ENCODE results near the gene PRKAG2. TPM values are rescaled to one million over a fixed set of nuclear protein-coding genes. Genes with fewer than 3 reads are reported as not detected.

Gene PRKAG2
- total RNA-seq, 1 donor from 2014 or later: 35.6 TPM

GRCh38 chr7:151868396-151869108, 8.4 kb downstream of the PRKAG2 start:
- peaks cover 23% of the 10 kb centered on the region for H3K4me1 ChIP-seq

GRCh38 chr7:151867912-151868311, 9.0 kb downstream of the PRKAG2 start:
- Histone ChIP-seq H3K9me3 (no peaks in the 10 kb centered on the region), H3K27me3 (no peaks in the 10 kb centered on the region), H3K4me1 (peaks cover 23% of the 10 kb centered on the region), H3K36me3 (no peaks in the 10 kb centered on the region), H3K4me3 (no peak overlapping the region), H3K27ac (peak overlapping the region; percentile 49)
- intact Hi-C loops (cut with DNase I): no loop called here
- ATAC-seq: no peak
- TF ChIP-seq CTCF (IDR thresholded peaks at IDR 0.05): no peak
- DNase-seq: no peak

More at GRCh38 chr7:151868396-151869108, 8.4 kb downstream of the PRKAG2 start:
- no peak overlapping the region for H3K4me3 ChIP-seq
- no peaks in the 10 kb centered on the region for H3K27me3 ChIP-seq
- intact Hi-C loops (cut with DNase I): no loop called here
- H3K27ac ChIP-seq: peak overlapping the region; percentile 49
- no peak for ATAC-seq
- TF ChIP-seq CTCF (IDR thresholded peaks at IDR 0.05): no peak
- no peaks in the 10 kb centered on the region for H3K36me3 ChIP-seq
- no peak for DNase-seq
- no peaks in the 10 kb centered on the region for H3K9me3 ChIP-seq

- Histone ChIP-seq H3K4me1 (peaks cover 23% of the 10 kb centered on the region), H3K36me3 (no peaks in the 10 kb centered on the region), H3K27me3 (no peaks in the 10 kb centered on the region), H3K4me3 (no peak overlapping the region), H3K9me3 (no peaks in the 10 kb centered on the region), H3K27ac (no peak overlapping the region)
- intact Hi-C loops (cut with DNase I): no loop called here
- DNase-seq: peak; percentile 40
- peak; percentile 31 for ATAC-seq
- TF ChIP-seq CTCF (IDR thresholded peaks at IDR 0.05): no peak
These were observed 9.9 kb downstream of the PRKAG2 start for GRCh38 chr7:151866761-151867655.

- DNase-seq (peak; percentile 38), ATAC-seq (no peak)
- intact Hi-C loops (cut with DNase I): no loop called here
These were observed 10.9 kb downstream of the PRKAG2 start for GRCh38 chr7:151866028-151866427.

More at GRCh38 chr7:151866028-151866427, 10.9 kb downstream of the PRKAG2 start:
- Histone ChIP-seq H3K9me3 (no peaks in the 10 kb centered on the region), H3K4me3 (no peak overlapping the region), H3K4me1 (peaks cover 23% of the 10 kb centered on the region), H3K27ac (no peak overlapping the region), H3K36me3 (no peaks in the 10 kb centered on the region), H3K27me3 (no peaks in the 10 kb centered on the region)
- no peak for TF ChIP-seq CTCF (IDR thresholded peaks at IDR 0.05)

Data from upper lobe of right lung (tissue), 1 donor.